Fibroblast of the aortic adventitia (primary cell): ENCODE results near the gene CNNM4. TPM values are rescaled to one million over a fixed set of nuclear protein-coding genes. Genes with fewer than 3 reads are reported as not detected.
A peak's percentile ranks its signal among the peaks of the same experiment; 100 is the strongest.

Source experiments
- DNase-seq: peaks from one replicate; pipeline ENCODE4 v3.0.0-alpha.2; 2010; ENCODE audit warnings: low read depth
- H3K4me3 ChIP-seq: 2 replicates; pipeline ENCODE4 v1.5.1; 2011; ENCODE audit warnings: low read depth, mild to moderate bottlenecking, control low read depth, low read length, moderate library complexity
- CTCF ChIP-seq: IDR thresholded peaks from 2 replicates; pipeline ENCODE4 v1.5.1; 2011; ENCODE audit warnings: mild to moderate bottlenecking, low read length, control low read depth, inconsistent platforms; ENCODE audit not compliant: insufficient read depth
- total RNA-seq: library from RNA; depleted of rRNA; stranded (reverse); fragments of >200 nt; gene quantifications from 2 replicates; pipeline ENCODE4 v1.2.3, GENCODE V29; 2012; ENCODE audit warnings: low replicate concordance

The CNNM4 gene
- total RNA-seq, 1 donor = 3.8 TPM

- H3K4me3 ChIP-seq = peak overlapping the region; percentile 88
- DNase-seq = peak; percentile 12
- peak; percentile 60 for TF ChIP-seq CTCF
Measured at GRCh38 chr2:96763511-96764252, 3.0 kb downstream of the CNNM4 start.

- peak overlapping the region; percentile 88 for H3K4me3 ChIP-seq
- peak; percentile 23 for DNase-seq
- no peak for TF ChIP-seq CTCF
Measured at GRCh38 chr2:96764253-96764637, 3.5 kb downstream of the CNNM4 start.

- no peak for DNase-seq
- no peak overlapping the region for H3K4me3 ChIP-seq
Measured at GRCh38 chr2:96767135-96767871, 6.6 kb downstream of the CNNM4 start.

GRCh38 chr2:96768083-96768561 lies 7.4 kb downstream of the CNNM4 start:
- H3K4me3 ChIP-seq = no peak overlapping the region
- no peak for TF ChIP-seq CTCF
- DNase-seq = no peak

More at GRCh38 chr2:96767135-96767871, 6.6 kb downstream of the CNNM4 start:
- no peak for TF ChIP-seq CTCF

GRCh38 chr2:96769814-96770213 lies 9.1 kb downstream of the CNNM4 start:
- no peak overlapping the region for H3K4me3 ChIP-seq
- no peak for TF ChIP-seq CTCF
- no peak for DNase-seq

GRCh38 chr2:96770442-96771202 lies 9.9 kb downstream of the CNNM4 start:
- H3K4me3 ChIP-seq = no peak overlapping the region
- no peak for TF ChIP-seq CTCF
- DNase-seq = no peak
